H1 (cell line): ENCODE data around the gene AKTIP. TPM values are rescaled to one million over a fixed set of nuclear protein-coding genes. Genes with fewer than 3 reads are reported as not detected.
A peak's percentile ranks its signal among the peaks of the same experiment; 100 is the strongest.

Experiments used
- ATF3 ChIP-seq: IDR thresholded peaks from 2 replicates; pipeline ENCODE4 v1.6.1; 2011; ENCODE audit warnings: low read depth, mild to moderate bottlenecking, low read length; ENCODE audit not compliant: insufficient read depth
- HDAC6 ChIP-seq: IDR thresholded peaks from one replicate; pipeline ENCODE4 v1.7.1; 2012; ENCODE audit warnings: low read depth, mild to moderate bottlenecking, inconsistent platforms, low read length, moderate library complexity
- MAFK ChIP-seq: IDR thresholded peaks from 2 replicates; pipeline ENCODE4 v1.6.1; 2012; ENCODE audit warnings: low read depth, mild to moderate bottlenecking, improper control_type of control experiment, low read length
- PHF8 ChIP-seq: fragments of 200-600 bp; sonication (generic); conservative IDR thresholded peaks from 2 replicates; pipeline ENCODE4 v1.7.1; 2012; ENCODE audit warnings: low read depth, mild to moderate bottlenecking, inconsistent platforms, low read length, moderate library complexity
- RBBP5 ChIP-seq: IDR thresholded peaks from 2 replicates; pipeline ENCODE4 v1.7.1; 2012; ENCODE audit warnings: low read depth, mild to moderate bottlenecking, inconsistent platforms, low read length, moderate library complexity, borderline replicate concordance
- RXRA ChIP-seq: IDR thresholded peaks from 2 replicates; pipeline ENCODE4 v1.6.1; 2011; ENCODE audit warnings: low read depth, mild to moderate bottlenecking, low read length, moderate library complexity; ENCODE audit not compliant: insufficient read depth
- polyA plus RNA-seq, 7 experiments: library from polyadenylated mRNA; depleted of rRNA in 3 of 7; stranded (reverse) in 5 of 7; unstranded in 2 of 7; fragments of >200 nt in 5 of 7; fragments of 200-250 nt in 2 of 7; gene quantifications; 1 replicate in 5 of 7; 2 replicates in 1 of 7; 4 replicates in 1 of 7; pipeline versions ENCODE4 v1.2.1 to v1.2.3, GENCODE V29; 2011 to 2013; ENCODE audit warnings: missing spikeins in 2 of 7, mixed read lengths in 2 of 7
- total RNA-seq: library from RNA; stranded (reverse); fragmentation: NEBNext Ultra II Directional; extraction: Animal tissue kit (Norgen Biotek cat#: 25700); gene quantifications from 2 replicates; pipeline ENCODE4 v1.2.1, GENCODE V29; 2021

The AKTIP gene
- total and polyA plus RNA-seq, 2 of the 8 experiments (the other 6 are each of a cell fraction or from before 2014, with no cell fraction given) = 15.0 to 15.6 TPM

DNA sequence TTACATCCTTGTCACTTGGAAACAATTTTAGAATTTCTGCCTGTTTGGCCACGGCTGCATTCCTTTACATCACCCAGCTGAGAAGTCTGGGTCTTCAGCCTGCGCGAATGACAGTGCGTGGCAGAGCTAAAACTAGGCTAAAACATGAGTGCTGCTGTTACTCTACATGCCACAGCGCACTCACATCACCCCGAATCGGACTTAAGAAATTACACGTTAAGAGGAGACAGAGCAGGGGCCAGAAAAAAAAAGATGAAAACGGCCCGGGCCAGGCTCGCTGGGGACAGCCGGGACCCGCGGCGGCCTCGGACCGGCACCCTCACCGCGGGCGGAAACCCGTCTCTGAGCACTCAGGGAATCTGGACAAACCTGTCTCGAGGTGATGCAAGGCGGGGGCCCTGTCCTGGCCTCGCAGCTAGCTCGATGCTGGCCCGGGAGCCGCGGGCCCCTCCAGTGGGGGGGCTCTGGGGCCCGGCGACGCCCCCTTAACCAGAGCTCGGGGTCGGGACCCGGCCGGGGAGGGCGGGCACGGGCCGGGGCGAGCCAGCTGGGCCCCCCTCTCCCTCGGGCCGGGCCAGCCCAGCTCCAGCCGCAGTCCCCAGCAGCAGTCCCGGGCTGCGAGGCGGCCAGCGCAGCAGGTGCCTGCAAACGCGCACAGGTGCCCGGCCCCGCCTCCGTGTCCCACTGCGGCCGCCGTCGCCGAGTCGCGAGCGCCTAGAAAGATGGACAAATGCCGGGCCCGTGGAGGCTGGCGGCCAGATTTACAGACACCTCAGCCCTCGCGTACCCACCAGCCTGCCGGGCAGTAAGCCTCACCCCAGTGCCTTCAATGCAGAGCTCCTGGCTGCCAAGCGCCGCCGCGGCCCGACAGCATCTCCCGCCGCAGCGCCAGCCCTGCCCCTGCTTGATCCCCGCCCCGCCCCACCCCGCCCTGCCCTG lies at the start of gene AKTIP (continued):
- TF ChIP-seq ATF3 (0 out of 2 replicates have a peak, but pooled peaks have one; percentile 20), RBBP5 (no peak), RXRA (no peak), PHF8 (peak; percentile 68), MAFK (no peak), HDAC6 (no peak)
